ENCODE data around the gene FAM161A. TPM values are rescaled to one million over a fixed set of nuclear protein-coding genes. Genes with fewer than 3 reads are reported as not detected.
A peak's percentile ranks its signal among the peaks of the same experiment; 100 is the strongest.
"Not testable (repeated sequence)": the region's sequence is repeated elsewhere in the genome, so short reads cannot be mapped to it uniquely, and the experiment has no call there.

Gene FAM161A
- total RNA-seq, 4 donors from 2014 or later = 0.51 to 1.9 (median 1.3) TPM

- H3K4me3 ChIP-seq (ENCODE audit: low read depth, poor library complexity, severe bottlenecking) = no peak overlapping the region
- WGBS, 2 donors = 76 to 81% methylated on average over 4 of the region's 4 CpGs
- no peak for DNase-seq (ENCODE audit: low spot score in 2 of 2)
- intact Hi-C loops (cut with DNase I; ENCODE audit: low total_unique reads) = no loop called here
- TF ChIP-seq POLR2A (IDR thresholded peaks at IDR 0.05) (no peak), CTCF (IDR thresholded peaks at IDR 0.05) (no peak)
These were observed 51.3 kb downstream of the FAM161A start for GRCh38 chr2:61802548-61802947.

- H3K4me3 ChIP-seq (ENCODE audit: low read depth, poor library complexity, severe bottlenecking) = no peak overlapping the region
- DNase-seq (ENCODE audit: low spot score in 2 of 2) = peak in 1 of 2 donors; percentile 36
- 69 to 70% methylated on average over 6 of the region's 6 CpGs for WGBS, 2 donors
- intact Hi-C loops (cut with DNase I; ENCODE audit: low total_unique reads) = no loop called here
- TF ChIP-seq CTCF (IDR thresholded peaks at IDR 0.05) (no peak), POLR2A (IDR thresholded peaks at IDR 0.05) (no peak)
These were observed 54.8 kb downstream of the FAM161A start for GRCh38 chr2:61799099-61799498.

- intact Hi-C loops (cut with DNase I; ENCODE audit: low total_unique reads) = not testable (repeated sequence)
These were observed 56.4 kb downstream of the FAM161A start for GRCh38 chr2:61797446-61797845.

GRCh38 chr2:61795408-61795807, 58.5 kb downstream of the FAM161A start:
- no peak for TF ChIP-seq POLR2A (IDR thresholded peaks at IDR 0.05)
- no peak for TF ChIP-seq CTCF (IDR thresholded peaks at IDR 0.05)
- intact Hi-C loops (cut with DNase I; ENCODE audit: low total_unique reads) = no loop called here
- no peak overlapping the region for H3K4me3 ChIP-seq (ENCODE audit: low read depth, poor library complexity, severe bottlenecking)
- 89 to 93% methylated on average over 2 of the region's 2 CpGs for WGBS, 2 donors
- no peak for DNase-seq (ENCODE audit: low spot score in 2 of 2)

More at GRCh38 chr2:61797446-61797845, 56.4 kb downstream of the FAM161A start:
- WGBS, 2 donors = 74 to 75% methylated on average over 4 of the region's 4 CpGs
- DNase-seq (ENCODE audit: low spot score in 2 of 2) = peak in 1 of 2 donors; percentile 42
- not testable (repeated sequence) for H3K4me3 ChIP-seq (ENCODE audit: low read depth, poor library complexity, severe bottlenecking)

- 10 to 24% methylated on average over 15 to 17 of the region's 20 CpGs for WGBS, 2 donors
- DNase-seq (ENCODE audit: low spot score in 2 of 2) = peak in 1 of 2 donors; percentile 17
- H3K4me3 ChIP-seq (ENCODE audit: low read depth, poor library complexity, severe bottlenecking) = no peak overlapping the region
- intact Hi-C loops (cut with DNase I; ENCODE audit: low total_unique reads) = no loop called here
- TF ChIP-seq POLR2A (IDR thresholded peaks at IDR 0.05) (no peak), CTCF (IDR thresholded peaks at IDR 0.05) (no peak)
These were observed 60.4 kb downstream of the FAM161A start for GRCh38 chr2:61793389-61793836.

GRCh38 chr2:61792355-61792890, 61.4 kb downstream of the FAM161A start:
- no peak for DNase-seq (ENCODE audit: low spot score in 2 of 2)
- H3K4me3 ChIP-seq (ENCODE audit: low read depth, poor library complexity, severe bottlenecking) = no peak overlapping the region
- 86 to 90% methylated on average over 4 of the region's 4 CpGs for WGBS, 2 donors
- no peak for TF ChIP-seq POLR2A (IDR thresholded peaks at IDR 0.05)
- no peak for TF ChIP-seq CTCF (IDR thresholded peaks at IDR 0.05)
- intact Hi-C loops (cut with DNase I; ENCODE audit: low total_unique reads) = no loop called here

All from lower leg skin (tissue), 4 donors.